OCI-LY1 (cell line): ENCODE data around the gene BABAM1.
A peak's percentile ranks its signal among the peaks of the same experiment; 100 is the strongest.

Source experiments
- H2AFZ ChIP-seq: fragments of 200-600 bp; sonication (generic), shearing (Covaris generic); 2 replicates; pipeline ENCODE4 v1.6.0; 2014; ENCODE audit warnings: antibody characterized with exemption, mild to moderate bottlenecking, low read length
- H3F3A ChIP-seq: fragments of 200-600 bp; sonication (generic), shearing (Covaris generic); 2 replicates; pipeline ENCODE4 v1.6.0; 2014; ENCODE audit warnings: mild to moderate bottlenecking, antibody characterized with exemption, low read length, moderate library complexity; ENCODE audit not compliant: insufficient read depth
- H3K27ac ChIP-seq: fragments of 200-600 bp; sonication (generic); 2 replicates; pipeline ENCODE4 v1.5.1; 2014; ENCODE audit warnings: low read length, mixed run types, mild to moderate bottlenecking, low read depth; ENCODE audit not compliant: poor library complexity, severe bottlenecking
- H3K27me3 ChIP-seq: fragments of 200-600 bp; sonication (generic); 2 replicates; pipeline ENCODE4 v1.6.0; 2014; ENCODE audit warnings: antibody characterized with exemption, mild to moderate bottlenecking, low read length, moderate library complexity; ENCODE audit not compliant: insufficient read depth
- H3K36me3 ChIP-seq: fragments of 200-600 bp; sonication (generic); 2 replicates; pipeline ENCODE4 v1.6.1; 2014; ENCODE audit warnings: mild to moderate bottlenecking, antibody characterized with exemption, low read length, moderate library complexity, mixed read lengths; ENCODE audit not compliant: insufficient read depth
- H3K4me1 ChIP-seq: fragments of 200-600 bp; sonication (generic); 2 replicates; pipeline ENCODE4 v1.5.1; 2014; ENCODE audit warnings: mild to moderate bottlenecking, low read length, moderate library complexity; ENCODE audit not compliant: insufficient read depth, severe bottlenecking
- H3K4me2 ChIP-seq: fragments of 200-600 bp; sonication (generic), shearing (Covaris generic); 2 replicates; pipeline ENCODE4 v1.6.1; 2014; ENCODE audit warnings: low read length
- H3K4me3 ChIP-seq: fragments of 200-600 bp; sonication (generic); 2 replicates; pipeline ENCODE4 v1.5.1; 2014; ENCODE audit warnings: low read length, low read depth, mild to moderate bottlenecking, mixed read lengths; ENCODE audit not compliant: poor library complexity, severe bottlenecking
- H3K79me2 ChIP-seq: fragments of 200-600 bp; shearing (Covaris generic); 2 replicates; pipeline ENCODE4 v1.6.1; 2016; ENCODE audit warnings: mixed run types, low read length, mixed read lengths; ENCODE audit not compliant: insufficient read depth
- H3K9ac ChIP-seq: fragments of 200-600 bp; sonication (generic), shearing (Covaris generic); 2 replicates; pipeline ENCODE4 v1.6.1; 2014; ENCODE audit warnings: mild to moderate bottlenecking, low read length, mixed read lengths
- H3K9me2 ChIP-seq: fragments of 200-600 bp; sonication (generic), shearing (Covaris generic); 2 replicates; pipeline ENCODE4 v1.6.1; 2014; ENCODE audit warnings: low read depth, mild to moderate bottlenecking, low read length, mixed read lengths
- H3K9me3 ChIP-seq: fragments of 200-600 bp; shearing (Covaris generic); 2 replicates; pipeline ENCODE4 v1.6.1; 2014; ENCODE audit warnings: low read length, mixed read lengths
- H4K20me1 ChIP-seq: fragments of 200-600 bp; sonication (generic), shearing (Covaris generic); 2 replicates; pipeline ENCODE4 v1.6.0; 2016; ENCODE audit warnings: mild to moderate bottlenecking, low read length; ENCODE audit not compliant: insufficient read depth
- EZH2 ChIP-seq: fragments of 200-600 bp; sonication (generic), shearing (Covaris generic); IDR thresholded peaks from 2 replicates; pipeline ENCODE4 v1.8.0; 2017; ENCODE audit warnings: borderline replicate concordance, mixed run types, mild to moderate bottlenecking, antibody characterized with exemption, low read length, moderate library complexity, mixed read lengths
- TF ChIP-seq, protein P1 (sequence below): fragments of 200-600 bp; sonication (generic), shearing (Covaris generic); IDR thresholded peaks from 2 replicates; pipeline ENCODE4 v1.5.1; 2017; ENCODE audit warnings: mild to moderate bottlenecking, antibody characterized with exemption, low read length, moderate library complexity, mixed read lengths

Gene BABAM1

DNA sequence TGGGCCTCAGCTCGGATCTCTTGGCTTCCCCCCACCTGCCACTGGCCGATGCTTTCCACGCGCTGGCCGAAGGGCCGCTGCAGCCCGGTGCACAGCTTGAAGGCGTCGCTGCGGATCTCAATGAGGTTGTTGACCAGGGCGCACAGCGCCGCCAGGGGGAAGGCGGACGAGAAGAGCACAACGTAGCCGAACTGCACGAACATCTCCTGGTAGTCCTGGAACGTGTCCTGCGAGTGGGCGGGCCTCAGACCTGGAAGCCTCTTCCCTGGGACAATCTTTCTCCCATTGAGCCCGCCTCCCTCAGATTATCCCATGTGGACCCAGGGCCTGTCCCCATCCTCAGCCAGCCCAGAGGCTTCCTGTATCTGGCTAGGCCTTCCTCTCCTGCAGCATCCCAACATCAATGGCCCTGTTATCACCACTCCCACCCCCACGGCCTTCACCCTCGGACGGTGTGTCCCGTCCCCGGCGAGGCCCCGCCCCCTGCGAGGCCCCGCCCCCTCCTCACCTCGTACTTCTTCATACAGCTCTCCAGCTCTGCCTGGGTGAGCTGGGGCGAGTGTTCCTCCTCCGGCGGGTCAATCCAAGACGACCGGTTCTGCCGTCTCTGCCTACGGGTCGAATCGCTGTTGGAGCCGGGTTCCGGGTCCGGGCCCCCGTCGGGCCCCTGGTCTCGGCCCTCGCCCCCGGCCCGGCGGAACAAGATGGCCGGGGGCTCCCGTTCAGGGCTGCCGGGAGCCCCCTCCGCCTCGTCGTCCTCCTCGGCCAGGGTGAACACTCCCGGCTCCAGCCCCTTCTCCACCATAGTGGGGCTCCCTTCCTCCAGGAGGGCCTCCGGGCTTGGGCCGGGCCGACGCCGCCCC is 60.6 kb downstream of the BABAM1 start:
- Histone ChIP-seq H3K27me3 (no peaks in the 10 kb centered on the region; the same call in 1 of the 2 replicates), H3K4me2 (peak overlapping the region; percentile 52), H3K9ac (no peak overlapping the region), H3K4me1 (peaks cover 6% of the 10 kb centered on the region), H3K27ac (no peak overlapping the region), H3K36me3 (peaks cover 2% of the 10 kb centered on the region; the same call in 1 of the 2 replicates), H3F3A (no peaks in the 10 kb centered on the region), H3K4me3 (no peak overlapping the region), H3K9me3 (no peaks in the 10 kb centered on the region), H3K9me2 (no peaks in the 10 kb centered on the region), H4K20me1 (no peaks in the 10 kb centered on the region), H3K79me2 (no peaks in the 10 kb centered on the region), H2AFZ (no peak overlapping the region)
- TF ChIP-seq EZH2: no peak
- TF ChIP-seq, protein P1, sequence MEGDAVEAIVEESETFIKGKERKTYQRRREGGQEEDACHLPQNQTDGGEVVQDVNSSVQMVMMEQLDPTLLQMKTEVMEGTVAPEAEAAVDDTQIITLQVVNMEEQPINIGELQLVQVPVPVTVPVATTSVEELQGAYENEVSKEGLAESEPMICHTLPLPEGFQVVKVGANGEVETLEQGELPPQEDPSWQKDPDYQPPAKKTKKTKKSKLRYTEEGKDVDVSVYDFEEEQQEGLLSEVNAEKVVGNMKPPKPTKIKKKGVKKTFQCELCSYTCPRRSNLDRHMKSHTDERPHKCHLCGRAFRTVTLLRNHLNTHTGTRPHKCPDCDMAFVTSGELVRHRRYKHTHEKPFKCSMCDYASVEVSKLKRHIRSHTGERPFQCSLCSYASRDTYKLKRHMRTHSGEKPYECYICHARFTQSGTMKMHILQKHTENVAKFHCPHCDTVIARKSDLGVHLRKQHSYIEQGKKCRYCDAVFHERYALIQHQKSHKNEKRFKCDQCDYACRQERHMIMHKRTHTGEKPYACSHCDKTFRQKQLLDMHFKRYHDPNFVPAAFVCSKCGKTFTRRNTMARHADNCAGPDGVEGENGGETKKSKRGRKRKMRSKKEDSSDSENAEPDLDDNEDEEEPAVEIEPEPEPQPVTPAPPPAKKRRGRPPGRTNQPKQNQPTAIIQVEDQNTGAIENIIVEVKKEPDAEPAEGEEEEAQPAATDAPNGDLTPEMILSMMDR: peak; percentile 31; the same call in 1 of the 2 replicates
